K562 (cell line): Measurements from ENCODE around the gene AMDHD2. TPM values are rescaled to one million over a fixed set of nuclear protein-coding genes. Genes with fewer than 3 reads are reported as not detected.

Experiments
- BDP1 ChIP-seq: IDR thresholded peaks from 3 replicates; pipeline ENCODE4 v1.6.1; 2011; ENCODE audit not compliant: insufficient read length, insufficient read depth
- C11orf30 ChIP-seq: fragments of 450-650 bp; IDR thresholded peaks from 2 replicates; pipeline ENCODE4 v1.6.1; 2016; ENCODE audit warnings: low read depth, mild to moderate bottlenecking
- ERF ChIP-seq: fragments of 450-650 bp; formaldehyde crosslinking; IDR thresholded peaks from 2 replicates; pipeline ENCODE4 v1.4.0; 2020; ENCODE audit warnings: mild to moderate bottlenecking, mixed read lengths
- GATA2 ChIP-seq: sonication (generic); formaldehyde crosslinking; IDR thresholded peaks from 2 replicates; pipeline ENCODE4 v1.4.0; 2020; ENCODE audit warnings: mild to moderate bottlenecking, missing genetic modification reagents
- HCFC1 ChIP-seq: IDR thresholded peaks from 2 replicates; pipeline ENCODE4 v1.6.1; 2012; ENCODE audit warnings: low read depth, low read length, improper control_type of control experiment
- KAT7 ChIP-seq: sonication (generic); formaldehyde crosslinking; IDR thresholded peaks from 2 replicates; pipeline ENCODE4 v1.8.0; 2022; ENCODE audit warnings: missing genetic modification reagents, mild to moderate bottlenecking, borderline replicate concordance
- KDM1A ChIP-seq, 2 experiments: fragments of 450-650 bp; IDR thresholded peaks; 2 replicates each; pipeline ENCODE4 v1.6.1; 2016; ENCODE audit warnings: mild to moderate bottlenecking in 2 of 2
- PHB ChIP-seq: fragments of 250-450 bp; sonication (Bioruptor Pico); IDR thresholded peaks from 2 replicates; pipeline ENCODE4 v1.5.0; 2021
- SETDB1 ChIP-seq: IDR thresholded peaks from one replicate; pipeline ENCODE4 v1.6.1; 2012; ENCODE audit warnings: low read length, control low read depth, inconsistent platforms
- TCF3 ChIP-seq: sonication (generic); formaldehyde crosslinking; IDR thresholded peaks from 2 replicates; pipeline ENCODE4 v1.4.0; 2020; ENCODE audit warnings: mild to moderate bottlenecking, missing genetic modification reagents
- TEAD4 ChIP-seq, 2 experiments: sonication (generic) in 1 of 2; formaldehyde crosslinking in 1 of 2; IDR thresholded peaks; 2 replicates each; pipeline versions ENCODE4 v1.6.1 to v1.8.0; 2012 to 2022; ENCODE audit warnings: borderline replicate concordance in 1 of 2, inconsistent platforms in 1 of 2, low read length in 1 of 2, mild to moderate bottlenecking in 1 of 2, missing genetic modification reagents in 1 of 2
- YY1 ChIP-seq, 3 experiments: IDR thresholded peaks; 2 replicates each; pipeline ENCODE4 v1.6.1; 2011; ENCODE audit warnings: low read length in 2 of 3, mild to moderate bottlenecking in 2 of 3, moderate library complexity in 2 of 3, borderline replicate concordance in 1 of 3, control low read depth in 1 of 3, low read depth in 1 of 3; ENCODE audit not compliant: insufficient read depth in 3 of 3, insufficient replicate concordance in 2 of 3, control insufficient read depth in 1 of 3, insufficient read length in 1 of 3; ENCODE audit errors: extremely low read depth in 1 of 3
- ZFX ChIP-seq: sonication (generic); formaldehyde crosslinking; IDR thresholded peaks from 2 replicates; pipeline ENCODE4 v1.8.0; 2022; ENCODE audit warnings: mild to moderate bottlenecking, missing genetic modification reagents, moderate library complexity
- ZNF79 ChIP-seq: fragments of 250-450 bp; sonication (Bioruptor Pico); IDR thresholded peaks from 2 replicates; pipeline ENCODE4 v1.4.0; 2020; ENCODE audit warnings: low read depth, mild to moderate bottlenecking, moderate library complexity
- polyA plus RNA-seq, 8 experiments: library from polyadenylated mRNA; depleted of rRNA in 4 of 8; stranded (reverse) in 5 of 8; unstranded in 3 of 8; fragments of >200 nt; fragmentation: Nextera tagmentation in 2 of 8; fragmentation: Illumina TruSeq in 1 of 8; extraction: Ambion mirVana in 2 of 8; extraction: Trizol in 1 of 8; gene quantifications; 2 replicates each; pipeline versions ENCODE4 v1.2.1 to v1.2.3, GENCODE V29; 2011 to 2014; ENCODE audit warnings: inconsistent platforms in 1 of 8, missing spikeins in 1 of 8
- total RNA-seq, 7 experiments: library from RNA; depleted of rRNA in 6 of 7; stranded (reverse); fragments of >200 nt in 6 of 7; fragmentation: Illumina TruSeq in 2 of 7; extraction: Trizol in 2 of 7; gene quantifications; 2 replicates each; pipeline versions ENCODE4 v1.2.1 to v1.2.3, GENCODE V29; 2011 to 2021; ENCODE audit warnings: low replicate concordance in 1 of 7
- TF ChIP-seq, protein P1 (sequence below): fragments of 450-650 bp; formaldehyde crosslinking; IDR thresholded peaks from 2 replicates; pipeline ENCODE4 v1.4.0; 2020; ENCODE audit warnings: mild to moderate bottlenecking, mixed read lengths
- TF ChIP-seq, protein P2 (sequence below): IDR thresholded peaks from 2 replicates; pipeline ENCODE4 v1.6.1; 2014; ENCODE audit warnings: antibody characterized with exemption

The AMDHD2 gene
- total and polyA plus RNA-seq, 9 of the 15 experiments (the other 6 are each of a cell fraction or from before 2014, with no cell fraction given), result 0.38 to 56.9 (median 18.3) TPM; not detected in 1

DNA sequence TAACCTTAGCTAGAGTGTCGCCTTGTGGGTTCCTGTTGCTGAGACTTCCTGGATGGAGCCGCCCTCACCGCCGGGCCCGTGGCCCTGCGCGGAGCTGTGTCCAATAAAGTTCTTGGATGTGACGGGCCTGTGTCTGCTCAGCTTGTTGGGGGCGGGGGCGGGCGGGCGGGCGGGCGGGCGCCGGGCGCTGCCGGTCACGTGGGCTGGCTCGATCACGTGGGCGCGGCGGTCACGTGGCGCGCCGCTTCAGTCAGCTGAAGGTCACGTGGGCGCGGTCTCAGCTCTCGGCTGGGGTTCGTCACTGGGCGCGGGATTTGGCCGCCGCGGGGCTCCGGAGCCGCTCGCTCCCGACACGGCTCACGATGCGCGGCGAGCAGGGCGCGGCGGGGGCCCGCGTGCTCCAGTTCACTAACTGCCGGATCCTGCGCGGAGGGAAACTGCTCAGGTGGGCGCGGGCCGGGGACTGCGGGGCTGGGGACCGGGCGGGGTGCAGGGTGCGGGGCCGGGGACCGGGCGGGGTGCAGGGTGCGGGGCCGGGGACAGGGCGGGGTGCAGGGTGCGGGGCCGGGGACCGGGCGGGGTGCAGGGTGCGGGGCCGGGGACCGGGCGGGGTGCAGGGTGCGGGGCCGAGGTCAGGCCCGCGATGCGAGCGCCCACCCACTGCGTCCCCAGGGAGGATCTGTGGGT, at the start of gene AMDHD2 (continued):
- TF ChIP-seq, protein P1, sequence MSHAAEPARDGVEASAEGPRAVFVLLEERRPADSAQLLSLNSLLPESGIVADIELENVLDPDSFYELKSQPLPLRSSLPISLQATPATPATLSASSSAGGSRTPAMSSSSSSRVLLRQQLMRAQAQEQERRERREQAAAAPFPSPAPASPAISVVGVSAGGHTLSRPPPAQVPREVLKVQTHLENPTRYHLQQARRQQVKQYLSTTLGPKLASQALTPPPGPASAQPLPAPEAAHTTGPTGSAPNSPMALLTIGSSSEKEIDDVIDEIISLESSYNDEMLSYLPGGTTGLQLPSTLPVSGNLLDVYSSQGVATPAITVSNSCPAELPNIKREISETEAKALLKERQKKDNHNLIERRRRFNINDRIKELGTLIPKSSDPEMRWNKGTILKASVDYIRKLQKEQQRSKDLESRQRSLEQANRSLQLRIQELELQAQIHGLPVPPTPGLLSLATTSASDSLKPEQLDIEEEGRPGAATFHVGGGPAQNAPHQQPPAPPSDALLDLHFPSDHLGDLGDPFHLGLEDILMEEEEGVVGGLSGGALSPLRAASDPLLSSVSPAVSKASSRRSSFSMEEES (CRISPR knock-in tag), result peak; percentile 97
- no peak for TF ChIP-seq PHB (CRISPR knock-in tag)
- TF ChIP-seq, protein P2, sequence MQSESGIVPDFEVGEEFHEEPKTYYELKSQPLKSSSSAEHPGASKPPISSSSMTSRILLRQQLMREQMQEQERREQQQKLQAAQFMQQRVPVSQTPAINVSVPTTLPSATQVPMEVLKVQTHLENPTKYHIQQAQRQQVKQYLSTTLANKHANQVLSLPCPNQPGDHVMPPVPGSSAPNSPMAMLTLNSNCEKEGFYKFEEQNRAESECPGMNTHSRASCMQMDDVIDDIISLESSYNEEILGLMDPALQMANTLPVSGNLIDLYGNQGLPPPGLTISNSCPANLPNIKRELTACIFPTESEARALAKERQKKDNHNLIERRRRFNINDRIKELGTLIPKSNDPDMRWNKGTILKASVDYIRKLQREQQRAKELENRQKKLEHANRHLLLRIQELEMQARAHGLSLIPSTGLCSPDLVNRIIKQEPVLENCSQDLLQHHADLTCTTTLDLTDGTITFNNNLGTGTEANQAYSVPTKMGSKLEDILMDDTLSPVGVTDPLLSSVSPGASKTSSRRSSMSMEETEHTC, result peak; percentile 97
- peak; percentile 28; the same call in 1 of the 2 replicates for TF ChIP-seq KAT7
- TF ChIP-seq GATA2 (CRISPR knock-in tag), result no peak
- peak in 1 of 3 experiments; percentile 56 for TF ChIP-seq YY1 (IDR thresholded peaks at IDR 0.05; ENCODE audit: borderline replicate concordance in 1 of 3, control insufficient read depth in 1 of 3, extremely low read depth in 1 of 3, insufficient read depth in 3 of 3, insufficient read length in 1 of 3, insufficient replicate concordance in 2 of 3, low read depth in 1 of 3, low read length in 2 of 3)
- no peak for TF ChIP-seq TCF3 (CRISPR knock-in tag)
- TF ChIP-seq HCFC1, result peak; percentile 71
- TF ChIP-seq ERF (CRISPR knock-in tag), result 0 out of 2 replicates have a peak, but pooled peaks have one; percentile 50
- TF ChIP-seq TEAD4 (IDR thresholded peaks at IDR 0.05; ENCODE audit: low read length), result peak; percentile 26; the same call in 1 of the 2 replicates
- TF ChIP-seq TEAD4 (CRISPR knock-in tag; IDR thresholded peaks at IDR 0.05; ENCODE audit: borderline replicate concordance), result no peak
- peak; percentile 40 for TF ChIP-seq SETDB1
- no peak for TF ChIP-seq KDM1A (IDR thresholded peaks at IDR 0.05)
- TF ChIP-seq ZFX (CRISPR knock-in tag), result peak; percentile 24
- no peak for TF ChIP-seq ZNF79 (CRISPR knock-in tag)
- TF ChIP-seq C11orf30, result peak; percentile 90
- no peak for TF ChIP-seq BDP1
